ENCODE results near the gene USP27X.

USP27X gene

GRCh38 chrX:49878834-49879655 lies at the start of gene USP27X:
Gene USP27X (plus strand): TSS chrX:49879484. CDS start chrX:49880308, 824 bp downstream.
- Mint-ChIP-seq H3K27ac (peak within 1 kb of the TSS; percentile 57), H3K4me1 (ENCODE audit: low read depth) (peaks cover 13% of the 10 kb centered on the region), H3K27me3 (ENCODE audit: low read depth) (no peaks in the 10 kb centered on the region), H3K4me3 (peak within 1 kb of the TSS; percentile 79), H3K9me3 (no peaks in the 10 kb centered on the region), H3K36me3 (ENCODE audit: low read depth) (no peaks in the 10 kb centered on the region)
- peak; percentile 67 for DNase-seq (ENCODE audit: low spot score)

GRCh38 chrX:49838374-49838773 lies 40.9 kb upstream of the USP27X start:
- Mint-ChIP-seq H3K36me3 (ENCODE audit: low read depth) (no peaks in the 10 kb centered on the region), H3K9me3 (no peaks in the 10 kb centered on the region), H3K27ac (no peak overlapping the region), H3K27me3 (ENCODE audit: low read depth) (no peaks in the 10 kb centered on the region), H3K4me3 (no peak overlapping the region), H3K4me1 (ENCODE audit: low read depth) (no peaks in the 10 kb centered on the region)
- DNase-seq (ENCODE audit: low spot score) = no peak

- peak; percentile 4 for DNase-seq (ENCODE audit: low spot score)
- Mint-ChIP-seq H3K9me3 (no peaks in the 10 kb centered on the region), H3K4me3 (no peak overlapping the region), H3K27ac (no peak overlapping the region), H3K27me3 (ENCODE audit: low read depth) (no peaks in the 10 kb centered on the region), H3K36me3 (ENCODE audit: low read depth) (no peaks in the 10 kb centered on the region), H3K4me1 (ENCODE audit: low read depth) (no peaks in the 10 kb centered on the region)
Observed at GRCh38 chrX:49840679-49841078, 38.6 kb upstream of the USP27X start.

GRCh38 chrX:49842621-49843020 lies 36.7 kb upstream of the USP27X start:
- Mint-ChIP-seq H3K27me3 (ENCODE audit: low read depth) (no peaks in the 10 kb centered on the region), H3K9me3 (no peaks in the 10 kb centered on the region), H3K4me3 (no peak overlapping the region), H3K27ac (no peak overlapping the region), H3K4me1 (ENCODE audit: low read depth) (no peaks in the 10 kb centered on the region), H3K36me3 (ENCODE audit: low read depth) (no peaks in the 10 kb centered on the region)
- no peak for DNase-seq (ENCODE audit: low spot score)

GRCh38 chrX:49844611-49845010 lies 34.7 kb upstream of the USP27X start:
- no peaks in the 10 kb centered on the region for H3K4me1 Mint-ChIP-seq (ENCODE audit: low read depth)
- no peaks in the 10 kb centered on the region for H3K36me3 Mint-ChIP-seq (ENCODE audit: low read depth)
- no peak overlapping the region for H3K4me3 Mint-ChIP-seq
- no peak overlapping the region for H3K27ac Mint-ChIP-seq
- no peaks in the 10 kb centered on the region for H3K27me3 Mint-ChIP-seq (ENCODE audit: low read depth)
- H3K9me3 Mint-ChIP-seq = no peaks in the 10 kb centered on the region
- DNase-seq (ENCODE audit: low spot score) = no peak

- no peaks in the 10 kb centered on the region for H3K36me3 Mint-ChIP-seq (ENCODE audit: low read depth)
- no peaks in the 10 kb centered on the region for H3K9me3 Mint-ChIP-seq
- DNase-seq (ENCODE audit: low spot score) = no peak
- H3K4me3 Mint-ChIP-seq = no peak overlapping the region
- no peaks in the 10 kb centered on the region for H3K4me1 Mint-ChIP-seq (ENCODE audit: low read depth)
- peaks cover 5% of the 10 kb centered on the region for H3K27me3 Mint-ChIP-seq (ENCODE audit: low read depth)
- H3K27ac Mint-ChIP-seq = no peak overlapping the region
Observed at GRCh38 chrX:49845701-49846403, 33.4 kb upstream of the USP27X start.

- H3K9me3 Mint-ChIP-seq = no peaks in the 10 kb centered on the region
- no peaks in the 10 kb centered on the region for H3K36me3 Mint-ChIP-seq (ENCODE audit: low read depth)
- no peak overlapping the region for H3K27ac Mint-ChIP-seq
- DNase-seq (ENCODE audit: low spot score) = no peak
- H3K27me3 Mint-ChIP-seq (ENCODE audit: low read depth) = peaks cover 5% of the 10 kb centered on the region
- H3K4me1 Mint-ChIP-seq (ENCODE audit: low read depth) = no peaks in the 10 kb centered on the region
- no peak overlapping the region for H3K4me3 Mint-ChIP-seq
Observed at GRCh38 chrX:49846522-49846921, 32.8 kb upstream of the USP27X start.

GRCh38 chrX:49848275-49848674 lies 31.0 kb upstream of the USP27X start:
- no peaks in the 10 kb centered on the region for H3K4me1 Mint-ChIP-seq (ENCODE audit: low read depth)
- H3K4me3 Mint-ChIP-seq = no peak overlapping the region
- H3K27ac Mint-ChIP-seq = no peak overlapping the region
- no peaks in the 10 kb centered on the region for H3K36me3 Mint-ChIP-seq (ENCODE audit: low read depth)
- no peak for DNase-seq (ENCODE audit: low spot score)
- H3K27me3 Mint-ChIP-seq (ENCODE audit: low read depth) = peaks cover 7% of the 10 kb centered on the region
- H3K9me3 Mint-ChIP-seq = no peaks in the 10 kb centered on the region

GRCh38 chrX:49850028-49850427 lies 29.3 kb upstream of the USP27X start:
- Mint-ChIP-seq H3K4me3 (no peak overlapping the region), H3K9me3 (no peaks in the 10 kb centered on the region), H3K27ac (no peak overlapping the region), H3K27me3 (ENCODE audit: low read depth) (peaks cover 7% of the 10 kb centered on the region), H3K4me1 (ENCODE audit: low read depth) (no peaks in the 10 kb centered on the region), H3K36me3 (ENCODE audit: low read depth) (no peaks in the 10 kb centered on the region)
- no peak for DNase-seq (ENCODE audit: low spot score)

- no peaks in the 10 kb centered on the region for H3K36me3 Mint-ChIP-seq (ENCODE audit: low read depth)
Observed at GRCh38 chrX:49853661-49854060, 25.6 kb upstream of the USP27X start.

GRCh38 chrX:49856819-49857218 lies 22.5 kb upstream of the USP27X start:
- no peak overlapping the region for H3K4me3 Mint-ChIP-seq
- no peaks in the 10 kb centered on the region for H3K4me1 Mint-ChIP-seq (ENCODE audit: low read depth)
- H3K9me3 Mint-ChIP-seq = no peaks in the 10 kb centered on the region
- H3K27me3 Mint-ChIP-seq (ENCODE audit: low read depth) = no peaks in the 10 kb centered on the region
- no peak overlapping the region for H3K27ac Mint-ChIP-seq
- no peak for DNase-seq (ENCODE audit: low spot score)
- no peaks in the 10 kb centered on the region for H3K36me3 Mint-ChIP-seq (ENCODE audit: low read depth)

More at GRCh38 chrX:49853661-49854060, 25.6 kb upstream of the USP27X start:
- DNase-seq (ENCODE audit: low spot score) = no peak
- Mint-ChIP-seq H3K4me1 (ENCODE audit: low read depth) (no peaks in the 10 kb centered on the region), H3K9me3 (no peaks in the 10 kb centered on the region), H3K27ac (no peak overlapping the region), H3K27me3 (ENCODE audit: low read depth) (peaks cover 7% of the 10 kb centered on the region), H3K4me3 (no peak overlapping the region)

GRCh38 chrX:49858341-49858740 lies 20.9 kb upstream of the USP27X start:
- no peak overlapping the region for H3K4me3 Mint-ChIP-seq
- no peak overlapping the region for H3K27ac Mint-ChIP-seq
- no peaks in the 10 kb centered on the region for H3K27me3 Mint-ChIP-seq (ENCODE audit: low read depth)
- no peaks in the 10 kb centered on the region for H3K9me3 Mint-ChIP-seq
- no peak for DNase-seq (ENCODE audit: low spot score)
- no peaks in the 10 kb centered on the region for H3K36me3 Mint-ChIP-seq (ENCODE audit: low read depth)
- H3K4me1 Mint-ChIP-seq (ENCODE audit: low read depth) = no peaks in the 10 kb centered on the region

GRCh38 chrX:49859491-49859890 lies 19.8 kb upstream of the USP27X start:
- Mint-ChIP-seq H3K36me3 (ENCODE audit: low read depth) (no peaks in the 10 kb centered on the region), H3K27me3 (ENCODE audit: low read depth) (no peaks in the 10 kb centered on the region), H3K27ac (no peak overlapping the region), H3K9me3 (no peaks in the 10 kb centered on the region), H3K4me1 (ENCODE audit: low read depth) (no peaks in the 10 kb centered on the region), H3K4me3 (no peak overlapping the region)
- no peak for DNase-seq (ENCODE audit: low spot score)

GRCh38 chrX:49860867-49861535 lies 18.3 kb upstream of the USP27X start:
- H3K4me3 Mint-ChIP-seq = no peak overlapping the region
- no peak for DNase-seq (ENCODE audit: low spot score)
- H3K27ac Mint-ChIP-seq = no peak overlapping the region
- no peaks in the 10 kb centered on the region for H3K4me1 Mint-ChIP-seq (ENCODE audit: low read depth)
- H3K36me3 Mint-ChIP-seq (ENCODE audit: low read depth) = no peaks in the 10 kb centered on the region
- H3K9me3 Mint-ChIP-seq = no peaks in the 10 kb centered on the region
- no peaks in the 10 kb centered on the region for H3K27me3 Mint-ChIP-seq (ENCODE audit: low read depth)

All from T-helper 2 cell treated with Interferon-gamma antibody and Interleukin-4, amounts not matched to agents 5 μg/mL and 100 μg/mL, for 36 hours (primary cell).